Breast epithelium (tissue), 4 donors: ENCODE measurements around the gene CASQ2. TPM values are rescaled to one million over a fixed set of nuclear protein-coding genes. Genes with fewer than 3 reads are reported as not detected.

Source experiments
- DNase-seq, 2 donors: peaks; one replicate each; pipeline ENCODE4 v3.0.0-alpha.2; 2019; ENCODE audit warnings: low spot score in 2 of 2
- H3K27ac ChIP-seq, 2 donors: fragments of 200-600 bp; sonication (generic) in 1 of 2; one replicate each; pipeline ENCODE4 v1.5.1; 2016 to 2019; ENCODE audit warnings: mild to moderate bottlenecking in 1 of 2
- H3K27me3 ChIP-seq, 2 donors: fragments of 200-600 bp; sonication (generic) in 1 of 2; one replicate each; pipeline versions ENCODE4 v1.5.1 to v1.6.0; 2017 to 2019; ENCODE audit warnings: control low read depth in 1 of 2, mild to moderate bottlenecking in 1 of 2
- H3K36me3 ChIP-seq: fragments of 200-600 bp; one replicate; pipeline ENCODE4 v1.5.1; 2019
- H3K4me1 ChIP-seq, 2 donors: fragments of 200-600 bp; sonication (generic); one replicate each; pipeline ENCODE4 v1.5.1; 2016 to 2019; ENCODE audit warnings: control low read depth in 1 of 2
- H3K4me3 ChIP-seq, 3 donors: fragments of 200-600 bp; sonication (generic); 1 replicate in 2 of 3; 2 replicates in 1 of 3; pipeline ENCODE4 v1.5.1; 2016 to 2019; ENCODE audit warnings: mild to moderate bottlenecking in 3 of 3, moderate library complexity in 2 of 3
- H3K9me3 ChIP-seq, 2 donors: fragments of 200-600 bp; sonication (generic) in 1 of 2; one replicate each; pipeline ENCODE4 v1.5.1; 2016 to 2019; ENCODE audit warnings: control low read depth in 1 of 2
- POLR2A ChIP-seq: fragments of 450-650 bp; IDR thresholded peaks from one replicate; pipeline ENCODE4 v1.6.1; 2016; ENCODE audit warnings: antibody characterized with exemption, mild to moderate bottlenecking, moderate library complexity
- POLR2AphosphoS5 ChIP-seq, 3 donors: sonication (generic); formaldehyde crosslinking; IDR thresholded peaks; one replicate each; pipeline ENCODE4 v1.6.1; 2017; ENCODE audit warnings: antibody characterized with exemption in 3 of 3
- intact Hi-C: fragments of 100-400 bp; cut with DNase I; formaldehyde crosslinking; loops from one replicate; pipeline ENCODE4 v1.15.1; 2023; ENCODE audit warnings: low total_unique reads
- total RNA-seq, 3 donors: library from RNA; depleted of rRNA; stranded (reverse); fragments of >200 nt; gene quantifications; one replicate each; pipeline ENCODE4 v1.1.0, GENCODE V29; 2016
- TF ChIP-seq, protein P1 (sequence below), 3 donors: fragments of 450-650 bp; IDR thresholded peaks; one replicate each; pipeline ENCODE4 v1.5.1; 2016 to 2017; ENCODE audit warnings: antibody characterized with exemption in 3 of 3, mild to moderate bottlenecking in 3 of 3, moderate library complexity in 3 of 3

The CASQ2 gene
- total RNA-seq, 3 donors from 2014 or later, result 2.1 to 3.3 (median 2.6) TPM

DNA sequence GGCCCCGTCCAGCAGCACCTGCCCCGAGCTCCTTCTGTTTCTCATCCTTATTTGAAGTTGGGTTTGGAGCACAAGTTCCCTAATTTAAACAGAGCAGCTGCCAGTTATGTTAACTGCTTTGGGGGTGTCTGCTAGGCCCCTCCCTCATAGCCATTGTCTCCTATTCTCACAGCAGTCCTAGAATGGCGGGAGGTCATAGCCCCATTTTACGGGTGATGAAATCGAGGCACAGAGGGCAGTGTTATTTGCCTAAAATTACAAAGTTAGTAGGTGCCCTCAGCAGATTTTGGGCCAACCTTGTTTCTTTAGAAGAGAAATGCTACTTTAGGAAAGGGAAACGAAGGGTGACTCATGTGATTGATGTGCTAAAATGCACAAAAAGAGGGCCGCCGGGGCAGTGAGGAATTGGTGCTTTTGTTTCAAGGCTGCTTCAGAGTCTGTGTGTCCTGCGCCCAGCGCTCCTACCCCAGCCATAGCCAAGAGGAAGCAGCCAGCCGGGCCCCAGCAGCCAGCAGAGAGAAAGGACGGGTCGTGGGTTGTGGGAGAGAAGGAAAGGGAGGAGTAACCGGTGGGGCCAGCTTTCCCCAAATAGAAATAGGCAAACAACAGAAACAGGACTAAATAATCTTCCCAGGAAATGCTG, 113.7 kb downstream of the CASQ2 start:
- H3K4me3 ChIP-seq, result no peak overlapping the region
- H3K9me3 ChIP-seq, result no peaks in the 10 kb centered on the region
- no peak for DNase-seq
- intact Hi-C loops, result no loop called here
- no peaks in the 10 kb centered on the region for H3K27me3 ChIP-seq
- no peak overlapping the region for H3K27ac ChIP-seq
- no peaks in the 10 kb centered on the region for H3K4me1 ChIP-seq
- no peaks in the 10 kb centered on the region for H3K36me3 ChIP-seq
- TF ChIP-seq POLR2A, result no peak
- TF ChIP-seq, protein P1, sequence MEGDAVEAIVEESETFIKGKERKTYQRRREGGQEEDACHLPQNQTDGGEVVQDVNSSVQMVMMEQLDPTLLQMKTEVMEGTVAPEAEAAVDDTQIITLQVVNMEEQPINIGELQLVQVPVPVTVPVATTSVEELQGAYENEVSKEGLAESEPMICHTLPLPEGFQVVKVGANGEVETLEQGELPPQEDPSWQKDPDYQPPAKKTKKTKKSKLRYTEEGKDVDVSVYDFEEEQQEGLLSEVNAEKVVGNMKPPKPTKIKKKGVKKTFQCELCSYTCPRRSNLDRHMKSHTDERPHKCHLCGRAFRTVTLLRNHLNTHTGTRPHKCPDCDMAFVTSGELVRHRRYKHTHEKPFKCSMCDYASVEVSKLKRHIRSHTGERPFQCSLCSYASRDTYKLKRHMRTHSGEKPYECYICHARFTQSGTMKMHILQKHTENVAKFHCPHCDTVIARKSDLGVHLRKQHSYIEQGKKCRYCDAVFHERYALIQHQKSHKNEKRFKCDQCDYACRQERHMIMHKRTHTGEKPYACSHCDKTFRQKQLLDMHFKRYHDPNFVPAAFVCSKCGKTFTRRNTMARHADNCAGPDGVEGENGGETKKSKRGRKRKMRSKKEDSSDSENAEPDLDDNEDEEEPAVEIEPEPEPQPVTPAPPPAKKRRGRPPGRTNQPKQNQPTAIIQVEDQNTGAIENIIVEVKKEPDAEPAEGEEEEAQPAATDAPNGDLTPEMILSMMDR (IDR thresholded peaks at IDR 0.05), result no peak
- no peak for TF ChIP-seq POLR2AphosphoS5 (IDR thresholded peaks at IDR 0.05)

- H3K36me3 ChIP-seq, result no peaks in the 10 kb centered on the region
- TF ChIP-seq, protein P1 (IDR thresholded peaks at IDR 0.05), result no peak
- TF ChIP-seq POLR2A, result no peak
- TF ChIP-seq POLR2AphosphoS5 (IDR thresholded peaks at IDR 0.05), result no peak
- no peak overlapping the region for H3K27ac ChIP-seq
- H3K4me3 ChIP-seq, result no peak overlapping the region
- H3K27me3 ChIP-seq, result no peaks in the 10 kb centered on the region
- intact Hi-C loops, result no loop called here
- no peaks in the 10 kb centered on the region for H3K4me1 ChIP-seq
- no peaks in the 10 kb centered on the region for H3K9me3 ChIP-seq
- no peak for DNase-seq
Measured at GRCh38 chr1:115654125-115654524, 114.4 kb downstream of the CASQ2 start.

- DNase-seq, result no peak
- Histone ChIP-seq H3K36me3 (no peaks in the 10 kb centered on the region), H3K9me3 (no peaks in the 10 kb centered on the region), H3K27me3 (no peaks in the 10 kb centered on the region), H3K27ac (no peak overlapping the region), H3K4me1 (no peaks in the 10 kb centered on the region), H3K4me3 (no peak overlapping the region)
- intact Hi-C loops, result no loop called here
- TF ChIP-seq, protein P1 (IDR thresholded peaks at IDR 0.05), result no peak
- TF ChIP-seq POLR2AphosphoS5 (IDR thresholded peaks at IDR 0.05), result no peak
- no peak for TF ChIP-seq POLR2A
Measured at GRCh38 chr1:115652236-115652788, 116.2 kb downstream of the CASQ2 start.

DNA sequence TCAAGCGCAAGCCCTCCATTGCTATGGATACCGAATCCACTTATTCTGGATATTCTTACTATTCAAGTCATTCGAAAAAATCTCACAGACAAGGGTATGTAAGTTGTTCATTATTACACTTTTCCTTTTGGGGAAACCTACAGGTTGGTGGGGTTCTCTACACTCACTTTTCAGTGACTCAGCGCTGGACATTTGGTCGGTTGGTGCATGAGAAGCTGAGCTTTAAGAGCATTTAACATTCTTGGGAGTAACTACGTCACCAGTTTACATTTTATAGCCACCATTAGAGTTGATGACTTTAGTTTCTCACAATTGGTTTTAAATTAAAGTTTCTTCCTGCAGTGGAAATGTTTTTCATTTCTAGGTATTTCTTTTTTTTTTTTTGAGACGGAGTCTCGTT, 117.1 kb downstream of the CASQ2 start:
- TF ChIP-seq POLR2A (no peak), POLR2AphosphoS5 (IDR thresholded peaks at IDR 0.05) (no peak)
- no peaks in the 10 kb centered on the region for H3K9me3 ChIP-seq
- intact Hi-C loops, result no loop called here
- DNase-seq, result no peak
- H3K36me3 ChIP-seq, result no peaks in the 10 kb centered on the region
- no peak overlapping the region for H3K4me3 ChIP-seq
- no peaks in the 10 kb centered on the region for H3K4me1 ChIP-seq
- H3K27me3 ChIP-seq, result no peaks in the 10 kb centered on the region
- no peak overlapping the region for H3K27ac ChIP-seq

DNA sequence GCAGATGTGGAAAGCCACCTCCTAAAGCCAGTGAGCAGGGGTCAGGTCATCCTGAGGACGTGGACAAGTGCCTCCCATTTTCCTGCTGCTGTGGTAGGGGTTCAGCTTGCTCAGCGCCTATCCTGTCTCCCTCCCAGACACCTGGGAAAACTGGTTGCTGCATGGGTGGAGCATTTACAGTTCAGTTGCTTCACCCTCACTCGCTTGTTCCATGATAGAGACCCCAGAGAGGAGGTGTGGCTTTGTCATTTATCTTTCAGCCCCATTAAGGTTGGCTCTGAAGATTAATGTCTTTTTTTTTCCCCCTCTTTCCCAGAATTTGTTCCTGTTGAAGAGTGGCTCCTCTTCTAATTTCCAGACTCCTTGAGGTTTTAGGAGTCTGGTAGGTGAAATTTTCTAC, 117.6 kb downstream of the CASQ2 start:
- DNase-seq, result no peak
- H3K27me3 ChIP-seq, result no peaks in the 10 kb centered on the region
- no peak overlapping the region for H3K4me3 ChIP-seq
- TF ChIP-seq, protein P1 (IDR thresholded peaks at IDR 0.05), result no peak
- TF ChIP-seq POLR2AphosphoS5 (IDR thresholded peaks at IDR 0.05) (no peak), POLR2A (no peak)
- no peaks in the 10 kb centered on the region for H3K36me3 ChIP-seq
- intact Hi-C loops, result no loop called here
- no peaks in the 10 kb centered on the region for H3K4me1 ChIP-seq
- no peaks in the 10 kb centered on the region for H3K9me3 ChIP-seq
- H3K27ac ChIP-seq, result no peak overlapping the region

Other genes starting within 250 kb of the CASQ2 start
- gene VANGL1, start 126.7 kb downstream of the CASQ2 start, total RNA-seq, result 1 to 10 TPM; 6.6 to 7.5 (median 7.5) TPM
- gene NHLH2, start 72.4 kb upstream of the CASQ2 start, total RNA-seq, result not detected
- gene SLC22A15, start 207.8 kb upstream of the CASQ2 start, total RNA-seq, result 10 to 100 TPM in 1 of 3 donors, 1 to 10 TPM in 2; 5.6 to 10.1 (median 7.8) TPM